Bronchial epithelial cell (primary cell): ENCODE measurements around the gene CENPQ. TPM values are rescaled to one million over a fixed set of nuclear protein-coding genes. Genes with fewer than 3 reads are reported as not detected.

Experiments
- DNase-seq: peaks from one replicate; pipeline ENCODE4 v3.0.0-alpha.2; 2010; ENCODE audit warnings: low read depth
- FAIRE-seq: peaks from 2 replicates; lab custom pipeline; 2011; peaks lifted over from hg19 to GRCh38; lab: Jason Lieb, UNC
- H3K27me3 ChIP-seq: 2 replicates; pipeline ENCODE4 v1.5.1; 2011; ENCODE audit warnings: low read length; ENCODE audit not compliant: control insufficient read depth, insufficient read depth
- H3K36me3 ChIP-seq: 2 replicates; pipeline ENCODE4 v1.5.1; 2011; ENCODE audit warnings: low read length; ENCODE audit not compliant: control insufficient read depth, insufficient read depth
- H3K4me3 ChIP-seq: 2 replicates; pipeline ENCODE4 v1.5.1; 2011; ENCODE audit warnings: mild to moderate bottlenecking, low read depth, low read length, control low read depth
- CTCF ChIP-seq: IDR thresholded peaks from 2 replicates; pipeline ENCODE4 v1.5.1; 2011; ENCODE audit warnings: mild to moderate bottlenecking, moderate library complexity, low read length, control low read depth, inconsistent platforms; ENCODE audit not compliant: insufficient read depth, severe bottlenecking
- total RNA-seq: library from RNA; depleted of rRNA; stranded (reverse); fragments of >200 nt; gene quantifications from 2 replicates; pipeline ENCODE4 v1.2.1, GENCODE V29; 2014

Gene CENPQ
- total RNA-seq, 1 donor from 2014 or later = 2.4 TPM

- Histone ChIP-seq H3K4me3 (no peak overlapping the region), H3K27me3 (no peaks in the 10 kb centered on the region), H3K36me3 (no peaks in the 10 kb centered on the region)
- TF ChIP-seq CTCF = no peak
- no peak for DNase-seq
- FAIRE-seq = no peak
Measured at GRCh38 chr6:49517919-49518318, 54.7 kb downstream of the CENPQ start.

- no peaks in the 10 kb centered on the region for H3K36me3 ChIP-seq
- H3K4me3 ChIP-seq = no peak overlapping the region
- H3K27me3 ChIP-seq = no peaks in the 10 kb centered on the region
- no peak for DNase-seq
- TF ChIP-seq CTCF = no peak
- no peak for FAIRE-seq
Measured at GRCh38 chr6:49519660-49520059, 56.5 kb downstream of the CENPQ start.

GRCh38 chr6:49522710-49523593 is 59.8 kb downstream of the CENPQ start:
- Histone ChIP-seq H3K27me3 (no peaks in the 10 kb centered on the region), H3K4me3 (no peak overlapping the region), H3K36me3 (no peaks in the 10 kb centered on the region)
- TF ChIP-seq CTCF = no peak
- DNase-seq (no peak), FAIRE-seq (no peak)

GRCh38 chr6:49523901-49524300 is 60.7 kb downstream of the CENPQ start:
- H3K27me3 ChIP-seq = no peaks in the 10 kb centered on the region
- DNase-seq = no peak
- TF ChIP-seq CTCF = no peak
- no peak for FAIRE-seq
- H3K36me3 ChIP-seq = no peaks in the 10 kb centered on the region
- no peak overlapping the region for H3K4me3 ChIP-seq

DNA sequence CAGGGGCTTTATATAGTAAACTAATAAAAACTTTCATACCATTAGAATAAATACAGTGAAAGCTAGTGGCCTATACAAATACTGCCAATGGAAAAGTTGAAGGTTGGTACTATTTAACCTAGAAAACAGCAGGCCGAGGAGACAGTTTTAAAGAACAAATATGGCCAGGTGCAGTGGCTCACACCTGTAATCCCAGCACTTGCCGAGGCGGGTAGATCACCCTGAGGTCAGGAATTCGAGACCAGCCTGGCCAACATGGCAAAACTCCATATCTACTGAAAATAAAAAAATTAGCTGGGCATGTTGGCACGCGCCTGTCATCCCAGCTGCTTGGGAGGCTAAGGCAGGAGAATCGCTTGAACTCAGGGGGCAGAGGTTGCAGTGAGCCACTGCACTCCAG is 61.4 kb downstream of the CENPQ start:
- Histone ChIP-seq H3K36me3 (no peaks in the 10 kb centered on the region), H3K27me3 (no peaks in the 10 kb centered on the region), H3K4me3 (no peak overlapping the region)
- DNase-seq (no peak), FAIRE-seq (no peak)
- TF ChIP-seq CTCF = no peak
